Muscle of leg (tissue), 11 donors: ENCODE data around the gene PDE11A. TPM values are rescaled to one million over a fixed set of nuclear protein-coding genes. Genes with fewer than 3 reads are reported as not detected.

Experiments used
- DNase-seq: peaks from one replicate; pipeline ENCODE4 v3.0.0; 2013
- H3K27ac ChIP-seq: one replicate; pipeline ENCODE4 v1.5.1; 2013; ENCODE audit warnings: mild to moderate bottlenecking, low read length, control low read depth
- H3K27me3 ChIP-seq: one replicate; pipeline ENCODE4 v1.6.1; 2013; ENCODE audit warnings: low read length; ENCODE audit not compliant: control insufficient read depth, insufficient read depth
- H3K36me3 ChIP-seq: one replicate; pipeline ENCODE4 v1.6.1; 2013; ENCODE audit warnings: low read length; ENCODE audit not compliant: control insufficient read depth, insufficient read depth
- H3K4me1 ChIP-seq: one replicate; pipeline ENCODE4 v1.6.1; 2013; ENCODE audit warnings: low read length; ENCODE audit not compliant: control insufficient read depth, insufficient read depth
- H3K4me3 ChIP-seq: one replicate; pipeline ENCODE4 v1.5.1; 2013; ENCODE audit warnings: low read length, control low read depth
- H3K9me3 ChIP-seq: replicated peaks from 2 replicates; pipeline ENCODE4 v1.6.1; 2013; ENCODE audit warnings: low read depth, low read length; ENCODE audit not compliant: control insufficient read depth
- WGBS: methylation state at CpG from one replicate; pipeline ENCODE4 v1.1.5; 2013; ENCODE audit warnings: missing lambda C conversion rate; ENCODE audit not compliant: insufficient coverage; 5-methylcytosine and 5-hydroxymethylcytosine counted together
- polyA plus RNA-seq, 8 donors: library from polyadenylated mRNA; unstranded; fragments of 120-200 nt; gene quantifications; one replicate each; pipeline versions ENCODE4 v1.2.1 to v1.2.3, GENCODE V29; 2013; ENCODE audit warnings: inconsistent platforms in 1 of 8, low replicate concordance in 1 of 8; ENCODE audit not compliant: insufficient read length in 8 of 8, insufficient read depth in 1 of 8
- total RNA-seq: library from RNA; stranded (reverse); fragments of 120-200 nt; gene quantifications from one replicate; pipeline ENCODE4 v1.2.4, GENCODE V29; 2013

The PDE11A gene
- total and polyA plus RNA-seq, 9 donors, result 0.36 to 2.6 (median 0.62) TPM

DNA sequence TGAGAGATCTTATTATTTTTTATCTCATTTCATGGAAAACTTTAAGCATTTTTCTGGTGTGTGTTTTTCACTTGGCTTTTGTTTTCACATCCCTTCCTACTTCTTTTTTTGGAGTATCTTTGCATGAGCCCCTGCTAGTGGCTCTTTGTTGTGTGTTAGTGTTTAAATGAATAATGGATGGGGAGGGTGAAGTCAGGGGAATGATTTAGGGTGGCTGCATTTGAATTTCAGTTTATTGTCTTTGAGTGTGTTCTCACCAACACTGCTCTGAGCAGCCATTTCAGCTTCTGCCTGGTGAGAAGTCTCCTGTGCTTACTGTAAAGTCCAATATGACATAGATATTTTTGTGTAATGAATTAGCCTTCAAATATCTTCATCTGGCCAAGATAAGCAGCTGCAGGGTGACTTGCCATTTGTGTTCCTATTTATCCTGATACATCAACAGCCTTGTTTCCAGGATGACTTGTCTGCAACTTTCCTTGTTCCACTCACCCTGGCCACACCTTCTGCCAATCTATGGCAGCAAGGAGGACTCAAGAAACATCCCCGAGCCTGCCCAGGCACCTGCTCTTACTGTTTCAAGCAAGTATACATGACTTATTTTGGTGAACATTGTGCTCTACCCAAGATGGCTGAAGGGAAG lies 182.6 kb downstream of the PDE11A start:
- no peak for DNase-seq
- no CpG with 5 or more reads among the region's 1 CpG for WGBS
- Histone ChIP-seq H3K4me1 (no peaks in the 10 kb centered on the region), H3K4me3 (no peak overlapping the region), H3K27me3 (no peaks in the 10 kb centered on the region), H3K27ac (no peak overlapping the region), H3K36me3 (no peaks in the 10 kb centered on the region), H3K9me3 (no peaks in the 10 kb centered on the region)

DNA sequence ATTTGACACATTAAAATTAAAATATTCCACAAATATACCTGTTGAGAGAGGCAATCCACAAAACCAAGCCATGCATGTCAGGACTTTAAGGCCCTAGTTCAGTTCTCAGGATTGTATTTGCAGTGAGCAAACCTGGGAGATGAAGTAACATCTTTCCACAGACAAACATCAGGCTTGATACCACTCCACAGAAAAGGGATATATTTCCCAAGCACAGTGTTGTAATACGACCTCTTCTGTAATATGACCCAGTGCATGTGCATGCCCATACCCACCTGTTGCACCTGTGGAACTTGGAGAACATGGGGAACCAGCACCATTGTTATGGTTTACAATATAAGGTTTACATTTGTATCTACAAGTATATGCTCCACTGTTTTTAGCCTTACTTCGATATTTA lies 184.0 kb downstream of the PDE11A start:
- Histone ChIP-seq H3K9me3 (no peaks in the 10 kb centered on the region), H3K4me3 (no peak overlapping the region), H3K27me3 (no peaks in the 10 kb centered on the region), H3K36me3 (no peaks in the 10 kb centered on the region), H3K27ac (no peak overlapping the region), H3K4me1 (no peaks in the 10 kb centered on the region)
- WGBS, result no CpG with 5 or more reads among the region's 2 CpGs
- DNase-seq, result no peak

DNA sequence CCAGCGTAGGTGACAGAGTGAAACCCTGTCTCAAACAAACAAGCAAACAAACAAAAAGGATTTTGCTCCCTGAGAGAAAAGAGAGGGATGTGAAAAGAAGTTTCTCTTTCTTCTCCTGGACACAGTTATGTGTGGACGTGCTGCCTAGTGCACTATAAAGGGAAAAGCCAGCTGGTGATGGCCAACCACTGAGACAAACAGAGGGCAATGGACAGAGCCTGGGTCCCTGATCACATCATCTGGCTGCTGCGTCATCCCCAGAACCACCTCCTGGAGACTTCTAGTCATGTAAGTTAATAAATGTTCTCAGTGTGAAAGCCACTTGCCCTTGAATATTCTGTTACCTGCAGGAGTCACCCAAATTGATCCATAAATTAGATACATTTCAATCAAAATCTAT lies 184.9 kb downstream of the PDE11A start:
- Histone ChIP-seq H3K27ac (no peak overlapping the region), H3K36me3 (no peaks in the 10 kb centered on the region), H3K9me3 (no peaks in the 10 kb centered on the region), H3K4me3 (no peak overlapping the region), H3K27me3 (no peaks in the 10 kb centered on the region), H3K4me1 (no peaks in the 10 kb centered on the region)
- no peak for DNase-seq
- no CpG with 5 or more reads among the region's 3 CpGs for WGBS

DNA sequence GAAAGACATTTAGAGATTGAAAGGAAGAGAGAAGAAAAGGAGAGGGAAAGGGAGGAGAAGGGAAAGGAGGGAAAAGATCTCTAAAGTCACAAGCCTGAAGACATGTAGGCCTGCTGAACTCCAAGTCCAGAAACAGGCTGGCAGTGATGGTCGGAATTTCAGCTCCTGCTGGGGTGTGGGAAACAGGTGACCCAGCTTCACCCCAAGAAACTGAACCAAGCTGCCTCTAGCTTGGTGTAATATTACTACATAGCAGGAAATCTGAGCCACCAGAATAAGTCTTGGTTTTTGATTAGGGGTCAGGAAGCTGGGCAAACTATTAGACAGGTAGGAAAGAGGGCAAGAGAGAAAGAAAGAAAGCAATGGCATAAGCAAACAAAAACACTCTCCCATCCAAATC lies 185.8 kb downstream of the PDE11A start:
- no peak for DNase-seq
- Histone ChIP-seq H3K27me3 (no peaks in the 10 kb centered on the region), H3K27ac (no peak overlapping the region), H3K4me3 (no peak overlapping the region), H3K4me1 (no peaks in the 10 kb centered on the region), H3K36me3 (no peaks in the 10 kb centered on the region), H3K9me3 (no peaks in the 10 kb centered on the region)
- WGBS, result no CpG with 5 or more reads among the region's 1 CpG

DNA sequence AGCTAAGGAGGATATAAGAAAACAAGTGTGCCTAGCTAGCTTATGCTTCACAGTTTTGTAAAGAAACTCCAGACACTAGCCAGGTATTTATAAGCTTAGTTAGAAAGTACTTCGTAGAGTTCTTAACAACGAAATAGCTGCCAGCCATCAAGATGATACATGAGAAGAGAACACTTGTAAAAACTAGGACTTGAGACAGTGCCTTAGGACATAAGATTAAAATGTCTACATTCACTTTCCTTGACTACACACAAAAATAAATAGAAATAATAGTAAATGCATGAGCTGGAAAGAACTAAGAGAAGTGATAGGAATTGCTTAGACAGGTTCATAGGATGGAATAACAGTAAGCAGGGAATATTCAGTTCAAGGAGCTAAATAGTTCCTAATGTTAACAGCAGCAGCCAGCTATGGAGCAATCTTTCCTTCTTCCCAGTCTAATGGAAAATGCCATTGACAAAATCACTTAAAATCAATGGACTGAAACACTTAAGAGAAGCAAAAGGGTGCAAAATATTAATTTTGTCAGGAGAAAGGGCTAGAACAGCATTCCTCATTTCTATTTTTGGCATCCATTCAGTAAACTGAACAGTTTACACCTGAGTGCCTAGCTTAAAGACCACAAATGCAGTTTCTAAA lies 186.6 kb downstream of the PDE11A start:
- Histone ChIP-seq H3K36me3 (no peaks in the 10 kb centered on the region), H3K4me3 (no peak overlapping the region), H3K4me1 (no peaks in the 10 kb centered on the region), H3K27me3 (no peaks in the 10 kb centered on the region), H3K9me3 (no peaks in the 10 kb centered on the region), H3K27ac (no peak overlapping the region)
- no CpG with 5 or more reads among the region's 2 CpGs for WGBS
- DNase-seq, result no peak

DNA sequence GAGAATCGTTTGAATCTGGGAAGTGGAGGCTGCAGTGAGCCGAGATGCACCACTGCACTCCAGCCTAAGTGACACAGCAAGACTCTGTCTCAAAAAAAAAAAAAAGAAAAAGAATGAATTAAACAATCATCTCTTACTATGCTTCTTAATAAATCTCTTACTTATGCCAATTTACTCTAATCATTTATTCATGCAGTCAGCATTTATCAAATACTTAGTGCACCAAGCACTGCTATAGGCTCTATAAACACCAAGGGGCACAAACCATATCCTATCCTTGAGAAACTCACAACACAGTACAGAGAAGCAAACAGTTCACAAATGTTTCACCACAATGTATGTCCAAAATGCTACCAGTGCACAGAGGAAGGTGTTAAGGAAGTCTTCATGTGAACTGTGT lies 189.4 kb downstream of the PDE11A start:
- DNase-seq, result no peak
- Histone ChIP-seq H3K4me1 (no peaks in the 10 kb centered on the region), H3K9me3 (no peaks in the 10 kb centered on the region), H3K27me3 (no peaks in the 10 kb centered on the region), H3K4me3 (no peak overlapping the region), H3K27ac (no peak overlapping the region), H3K36me3 (no peaks in the 10 kb centered on the region)
- 86% methylated on average over 2 of the region's 2 CpGs for WGBS

DNA sequence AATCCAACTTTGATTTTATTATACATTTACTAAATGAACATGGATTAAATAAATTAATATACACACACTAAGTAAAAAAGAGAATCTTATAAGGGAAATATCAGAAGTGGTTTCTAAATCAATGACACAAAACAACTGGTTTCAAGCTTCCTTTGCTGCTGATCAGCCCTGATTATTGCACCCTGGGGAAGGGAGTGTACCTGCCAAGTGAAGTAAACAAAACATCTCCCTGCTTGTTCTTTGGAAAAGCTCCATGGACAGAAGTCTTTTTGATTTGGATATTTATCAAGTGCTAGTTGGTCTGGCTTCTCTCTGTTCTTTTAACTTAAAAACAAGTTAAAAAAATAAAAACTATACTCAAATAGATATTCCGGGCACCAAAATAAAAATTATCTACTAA lies 190.1 kb downstream of the PDE11A start:
- H3K4me1 ChIP-seq, result no peaks in the 10 kb centered on the region
- H3K36me3 ChIP-seq, result no peaks in the 10 kb centered on the region
- H3K27me3 ChIP-seq, result no peaks in the 10 kb centered on the region
- DNase-seq, result peak; percentile 56
- H3K27ac ChIP-seq, result no peak overlapping the region
- H3K9me3 ChIP-seq, result no peaks in the 10 kb centered on the region
- no peak overlapping the region for H3K4me3 ChIP-seq
- no CpG with 5 or more reads among the region's 1 CpG for WGBS

DNA sequence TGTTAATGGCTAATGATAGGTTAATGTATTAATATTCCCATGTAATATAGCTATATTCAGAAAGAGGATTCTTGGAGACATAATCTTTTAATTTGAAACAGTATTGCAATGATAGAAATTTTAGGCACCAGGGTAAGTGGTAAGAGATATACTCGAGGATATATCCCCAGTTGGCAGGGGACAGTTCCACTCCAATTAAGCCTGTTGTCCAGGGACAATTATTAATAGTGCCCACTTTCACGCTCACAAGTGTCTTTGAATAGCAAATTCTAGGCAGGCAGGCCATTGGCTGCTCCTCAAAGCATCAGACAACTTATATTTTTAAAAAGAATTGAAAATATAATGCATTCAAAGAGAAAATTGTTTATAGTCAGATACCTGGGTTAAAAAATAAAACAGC lies 190.7 kb downstream of the PDE11A start:
- H3K9me3 ChIP-seq, result no peaks in the 10 kb centered on the region
- no peak overlapping the region for H3K27ac ChIP-seq
- no peak for DNase-seq
- 50% methylated on average over 1 of the region's 2 CpGs for WGBS
- no peaks in the 10 kb centered on the region for H3K4me1 ChIP-seq
- no peak overlapping the region for H3K4me3 ChIP-seq
- no peaks in the 10 kb centered on the region for H3K36me3 ChIP-seq
- H3K27me3 ChIP-seq, result no peaks in the 10 kb centered on the region

DNA sequence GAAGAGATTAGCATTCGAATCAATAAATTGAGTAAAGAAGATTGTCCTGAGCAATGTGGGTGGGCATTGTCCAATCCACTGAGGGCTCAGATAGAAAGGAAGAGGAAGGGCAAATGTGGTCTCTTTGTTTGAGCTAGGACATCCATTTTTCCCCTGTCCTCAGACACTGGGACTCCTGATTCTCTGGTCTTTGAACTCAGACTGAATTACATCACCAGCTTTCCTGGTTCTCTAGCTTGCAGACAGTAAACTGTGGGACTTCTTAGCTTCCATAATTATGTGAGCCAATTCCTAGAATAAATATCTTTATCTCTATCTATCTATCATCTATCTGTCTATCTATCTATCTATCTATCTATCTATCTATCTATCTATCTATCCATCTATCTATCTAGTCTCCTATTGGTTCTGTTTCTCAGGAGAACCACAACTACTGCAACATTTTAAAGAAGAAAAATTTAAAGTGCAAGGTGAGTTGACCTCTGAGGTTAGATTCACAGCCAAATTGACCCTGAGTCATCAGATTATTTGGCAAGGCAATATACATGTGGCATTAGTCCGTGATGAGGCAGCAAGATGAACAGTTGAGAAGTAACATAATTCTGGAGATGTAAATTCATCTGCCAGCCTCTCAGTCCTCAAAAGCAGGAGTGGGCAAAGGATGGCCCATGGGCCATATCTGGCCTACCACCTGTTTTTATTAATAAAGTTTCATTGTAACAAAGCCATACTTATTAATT lies 191.4 kb downstream of the PDE11A start:
- no peaks in the 10 kb centered on the region for H3K36me3 ChIP-seq
- no peak overlapping the region for H3K27ac ChIP-seq
- H3K4me1 ChIP-seq, result no peaks in the 10 kb centered on the region
- DNase-seq, result no peak
- no peaks in the 10 kb centered on the region for H3K27me3 ChIP-seq
- H3K9me3 ChIP-seq, result no peaks in the 10 kb centered on the region
- H3K4me3 ChIP-seq, result no peak overlapping the region
- WGBS, result 80% methylated on average over 2 of the region's 2 CpGs

DNA sequence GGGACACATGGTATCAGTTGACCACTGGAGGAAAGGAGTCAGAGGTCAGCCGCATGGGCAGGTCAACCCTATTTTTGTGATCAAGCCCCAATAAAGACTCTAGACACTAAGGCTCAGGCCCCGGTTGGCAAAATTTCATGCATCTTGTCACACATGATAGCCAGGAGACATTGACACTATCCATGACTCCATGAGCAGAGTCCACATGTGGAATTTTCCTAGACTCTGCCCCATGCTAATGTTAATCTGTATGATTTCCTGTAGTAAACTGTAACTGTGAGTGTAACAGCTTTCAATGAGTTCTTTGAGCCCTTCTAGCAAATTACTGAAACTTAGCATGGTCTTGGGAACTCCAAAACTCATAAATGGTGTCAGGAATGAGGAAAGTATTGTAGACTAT lies 192.3 kb downstream of the PDE11A start:
- Histone ChIP-seq H3K4me1 (no peaks in the 10 kb centered on the region), H3K9me3 (no peaks in the 10 kb centered on the region), H3K4me3 (no peak overlapping the region), H3K27ac (no peak overlapping the region), H3K27me3 (no peaks in the 10 kb centered on the region), H3K36me3 (no peaks in the 10 kb centered on the region)
- WGBS, result 83% methylated on average over 2 of the region's 2 CpGs
- DNase-seq, result no peak
